GM19193 (cell line): ENCODE measurements around the gene CNTN1.

ENCODE experiments used
- POLR2A ChIP-seq: IDR thresholded peaks from 4 replicates; pipeline ENCODE4 v1.6.1; 2011; ENCODE audit not compliant: insufficient read depth, insufficient read length; ENCODE audit errors: extremely low read depth

The CNTN1 gene

GRCh38 chr12:40870981-40871380, 178.7 kb downstream of the CNTN1 start:
- TF ChIP-seq POLR2A = no peak

GRCh38 chr12:40874868-40875267, 182.6 kb downstream of the CNTN1 start:
- no peak for TF ChIP-seq POLR2A

GRCh38 chr12:40889329-40889728, 197.1 kb downstream of the CNTN1 start:
- TF ChIP-seq POLR2A = no peak

GRCh38 chr12:40892528-40892927, 200.3 kb downstream of the CNTN1 start:
- no peak for TF ChIP-seq POLR2A

- TF ChIP-seq POLR2A = no peak
These were observed 206.3 kb downstream of the CNTN1 start for GRCh38 chr12:40898505-40898904.

GRCh38 chr12:40903040-40903439, 210.8 kb downstream of the CNTN1 start:
- no peak for TF ChIP-seq POLR2A

GRCh38 chr12:40907115-40907527, 214.9 kb downstream of the CNTN1 start:
- TF ChIP-seq POLR2A = no peak

GRCh38 chr12:40911676-40912075, 219.4 kb downstream of the CNTN1 start:
- no peak for TF ChIP-seq POLR2A

- TF ChIP-seq POLR2A = no peak
These were observed 222.9 kb downstream of the CNTN1 start for GRCh38 chr12:40915172-40915571.

GRCh38 chr12:40917561-40917960, 225.3 kb downstream of the CNTN1 start:
- no peak for TF ChIP-seq POLR2A

GRCh38 chr12:40921563-40922163, 229.4 kb downstream of the CNTN1 start:
- TF ChIP-seq POLR2A = no peak

GRCh38 chr12:40937891-40938290, 245.7 kb downstream of the CNTN1 start:
- TF ChIP-seq POLR2A = no peak

GRCh38 chr12:40942326-40942725, 250.1 kb downstream of the CNTN1 start:
- no peak for TF ChIP-seq POLR2A

GRCh38 chr12:40945772-40946171, 253.5 kb downstream of the CNTN1 start:
- no peak for TF ChIP-seq POLR2A

- TF ChIP-seq POLR2A = no peak
These were observed 254.5 kb downstream of the CNTN1 start for GRCh38 chr12:40946612-40947194.

- no peak for TF ChIP-seq POLR2A
These were observed 255.6 kb downstream of the CNTN1 start for GRCh38 chr12:40947797-40948196.

- no peak for TF ChIP-seq POLR2A
These were observed 260.8 kb downstream of the CNTN1 start for GRCh38 chr12:40953076-40953475.
